Coronary artery (tissue), 2 donors: Measurements from ENCODE around the gene IL19.

Source experiments
- DNase-seq: peaks from one replicate; pipeline ENCODE4 v3.0.0-alpha.2; 2017; ENCODE audit warnings: low spot score
- H3K27ac ChIP-seq, 2 donors: fragments of 200-600 bp; sonication (generic); one replicate each; pipeline ENCODE4 v1.5.1; 2016 to 2019
- H3K4me3 ChIP-seq: fragments of 200-600 bp; sonication (generic); 2 replicates; pipeline ENCODE4 v1.5.1; 2016; ENCODE audit warnings: mild to moderate bottlenecking, moderate library complexity
- TF ChIP-seq, protein P1 (sequence below): fragments of 200-600 bp; sonication (generic); IDR thresholded peaks from one replicate; pipeline ENCODE4 v1.5.1; 2019; ENCODE audit warnings: antibody characterized with exemption

IL19 gene

DNA sequence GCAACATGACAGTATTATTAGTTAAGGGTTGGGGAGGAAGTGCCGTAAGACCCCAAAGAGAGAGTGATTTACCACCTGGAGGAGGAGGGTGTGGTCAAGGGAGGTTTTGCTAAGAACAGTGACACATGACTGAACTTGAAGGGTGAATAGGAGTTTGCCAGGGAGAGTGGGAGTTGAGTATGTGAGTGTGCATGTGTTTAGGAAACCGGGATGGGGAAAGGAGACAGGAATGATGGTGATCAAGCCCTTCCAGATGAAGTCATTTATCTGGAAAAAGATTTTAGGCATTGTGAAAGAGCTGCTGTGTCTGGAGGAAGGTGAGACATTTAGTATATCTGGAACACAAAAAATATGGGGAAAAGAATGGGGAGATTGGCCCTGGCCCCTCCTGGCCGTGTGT is 29.8 kb downstream of the IL19 start:
- TF ChIP-seq, protein P1, sequence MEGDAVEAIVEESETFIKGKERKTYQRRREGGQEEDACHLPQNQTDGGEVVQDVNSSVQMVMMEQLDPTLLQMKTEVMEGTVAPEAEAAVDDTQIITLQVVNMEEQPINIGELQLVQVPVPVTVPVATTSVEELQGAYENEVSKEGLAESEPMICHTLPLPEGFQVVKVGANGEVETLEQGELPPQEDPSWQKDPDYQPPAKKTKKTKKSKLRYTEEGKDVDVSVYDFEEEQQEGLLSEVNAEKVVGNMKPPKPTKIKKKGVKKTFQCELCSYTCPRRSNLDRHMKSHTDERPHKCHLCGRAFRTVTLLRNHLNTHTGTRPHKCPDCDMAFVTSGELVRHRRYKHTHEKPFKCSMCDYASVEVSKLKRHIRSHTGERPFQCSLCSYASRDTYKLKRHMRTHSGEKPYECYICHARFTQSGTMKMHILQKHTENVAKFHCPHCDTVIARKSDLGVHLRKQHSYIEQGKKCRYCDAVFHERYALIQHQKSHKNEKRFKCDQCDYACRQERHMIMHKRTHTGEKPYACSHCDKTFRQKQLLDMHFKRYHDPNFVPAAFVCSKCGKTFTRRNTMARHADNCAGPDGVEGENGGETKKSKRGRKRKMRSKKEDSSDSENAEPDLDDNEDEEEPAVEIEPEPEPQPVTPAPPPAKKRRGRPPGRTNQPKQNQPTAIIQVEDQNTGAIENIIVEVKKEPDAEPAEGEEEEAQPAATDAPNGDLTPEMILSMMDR = no peak
- no peak for DNase-seq
- Histone ChIP-seq H3K27ac (no peak overlapping the region), H3K4me3 (no peak overlapping the region)

DNA sequence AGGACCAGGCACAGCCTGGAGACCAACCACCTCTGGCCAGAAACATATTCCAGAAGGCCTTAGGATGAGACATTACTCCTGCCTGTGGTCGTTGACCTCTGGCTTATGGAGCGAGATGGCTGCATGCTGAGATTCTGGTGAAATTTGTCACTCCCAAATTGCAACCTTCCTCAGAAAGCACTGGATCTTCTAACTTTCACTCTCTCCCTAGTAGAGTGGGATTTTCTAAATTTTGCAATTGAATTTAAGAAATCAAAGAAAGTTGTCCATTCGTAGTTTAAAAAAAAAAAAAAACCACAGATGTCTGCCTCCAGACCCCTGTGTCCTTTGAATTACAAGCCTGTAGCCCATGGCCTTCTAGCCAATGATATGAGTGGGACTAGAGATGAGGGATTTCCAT is 30.3 kb downstream of the IL19 start:
- H3K27ac ChIP-seq = no peak overlapping the region

DNA sequence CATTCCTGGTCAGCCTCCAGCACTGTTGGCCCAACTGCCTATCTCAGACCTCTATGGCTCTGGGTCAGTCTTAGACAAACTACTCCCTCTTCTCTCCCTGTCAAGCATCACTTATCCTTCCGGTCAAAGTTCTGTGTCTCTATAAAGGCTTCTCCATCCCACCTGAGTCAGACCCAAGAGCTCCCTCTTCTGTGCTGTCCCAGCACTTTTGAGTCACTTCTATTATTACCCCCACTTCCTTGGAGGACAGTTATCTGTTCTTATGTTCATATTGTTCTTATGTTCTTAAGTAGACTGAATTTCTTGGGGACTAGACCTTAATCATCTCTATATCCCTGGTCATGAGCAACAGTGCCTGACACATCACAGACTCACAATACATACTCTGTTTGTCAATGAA is 30.9 kb downstream of the IL19 start:
- no peak overlapping the region for H3K4me3 ChIP-seq
- H3K27ac ChIP-seq = no peak overlapping the region
- no peak for DNase-seq
- TF ChIP-seq, protein P1 = no peak

More for the DNA sequence above, 30.3 kb downstream of the IL19 start:
- DNase-seq = no peak
- H3K4me3 ChIP-seq = no peak overlapping the region
- TF ChIP-seq, protein P1 = no peak

DNA sequence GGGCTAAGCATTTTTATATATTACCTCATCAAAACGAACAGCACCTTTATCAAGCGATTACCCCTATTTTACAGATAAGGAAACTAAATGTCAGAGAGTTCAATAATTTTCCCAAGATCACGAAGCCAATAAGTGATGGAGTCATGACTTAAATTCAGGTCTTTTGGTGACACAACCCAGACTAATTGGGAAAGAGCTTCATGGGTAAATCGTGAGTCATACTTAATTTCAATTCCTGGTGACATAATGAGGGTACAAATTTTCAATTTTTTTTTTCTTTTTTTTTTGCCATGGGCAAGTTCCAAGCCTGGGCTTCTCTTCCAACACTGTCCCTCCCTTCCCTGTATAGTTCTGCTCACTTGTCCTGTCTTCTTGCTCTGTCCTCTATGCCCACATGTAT is 31.8 kb downstream of the IL19 start:
- Histone ChIP-seq H3K4me3 (no peak overlapping the region), H3K27ac (no peak overlapping the region)
- TF ChIP-seq, protein P1 = no peak
- DNase-seq = no peak

DNA sequence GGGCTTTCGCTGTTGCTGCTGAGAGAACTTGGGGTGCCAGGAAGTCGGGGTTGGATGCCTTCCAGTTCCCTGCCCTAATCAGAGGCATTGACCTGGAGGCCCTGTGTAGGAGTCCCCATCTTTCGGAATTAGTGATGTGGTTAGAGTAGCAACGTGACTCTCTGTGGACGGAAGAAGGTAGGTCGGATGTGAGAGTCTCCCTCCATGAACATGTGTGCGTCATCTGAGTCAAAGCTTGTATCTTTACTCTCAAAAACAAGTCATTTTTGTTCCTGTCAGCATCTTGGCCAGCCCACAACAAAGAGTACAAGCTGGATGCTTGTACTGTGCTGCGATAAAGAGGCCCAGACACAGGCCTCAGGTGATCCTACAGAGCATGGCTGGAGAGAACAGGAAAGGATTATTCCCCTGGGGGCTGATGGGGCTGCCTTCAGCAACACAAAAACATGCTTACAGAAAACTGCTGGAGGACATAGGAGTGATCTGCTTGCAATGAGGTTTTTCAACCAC is 32.7 kb downstream of the IL19 start:
- H3K27ac ChIP-seq = no peak overlapping the region
- no peak for DNase-seq
- TF ChIP-seq, protein P1 = no peak
- H3K4me3 ChIP-seq = no peak overlapping the region

DNA sequence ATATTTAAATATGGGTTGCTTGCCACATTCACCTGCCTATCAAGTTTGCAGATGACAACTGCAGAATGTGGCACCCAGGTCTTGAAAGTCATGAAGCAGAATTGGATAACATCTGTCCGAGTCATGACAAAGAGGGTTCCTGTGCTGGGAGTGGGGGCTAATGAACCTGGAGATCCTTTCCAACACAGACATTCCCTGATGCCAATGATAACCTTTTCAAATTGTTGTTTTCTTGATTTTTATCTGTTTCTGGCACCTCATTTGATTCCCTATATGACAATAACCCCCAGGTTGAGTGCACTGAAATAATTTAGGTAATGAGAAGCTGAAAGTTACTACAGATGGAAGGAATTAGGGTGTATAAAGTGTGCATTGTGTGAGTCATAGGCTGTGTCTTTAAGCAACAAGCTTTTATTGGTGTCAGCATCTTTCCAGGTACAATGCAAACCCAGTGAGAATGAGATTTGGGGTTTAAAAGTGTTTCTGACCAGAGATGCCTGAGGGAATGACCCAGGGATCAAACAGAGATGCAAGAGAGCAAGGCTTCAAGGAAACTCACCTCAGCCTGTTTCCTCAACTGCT is 33.7 kb downstream of the IL19 start:
- no peak for DNase-seq
- Histone ChIP-seq H3K27ac (no peak overlapping the region), H3K4me3 (no peak overlapping the region)
- TF ChIP-seq, protein P1 = no peak

DNA sequence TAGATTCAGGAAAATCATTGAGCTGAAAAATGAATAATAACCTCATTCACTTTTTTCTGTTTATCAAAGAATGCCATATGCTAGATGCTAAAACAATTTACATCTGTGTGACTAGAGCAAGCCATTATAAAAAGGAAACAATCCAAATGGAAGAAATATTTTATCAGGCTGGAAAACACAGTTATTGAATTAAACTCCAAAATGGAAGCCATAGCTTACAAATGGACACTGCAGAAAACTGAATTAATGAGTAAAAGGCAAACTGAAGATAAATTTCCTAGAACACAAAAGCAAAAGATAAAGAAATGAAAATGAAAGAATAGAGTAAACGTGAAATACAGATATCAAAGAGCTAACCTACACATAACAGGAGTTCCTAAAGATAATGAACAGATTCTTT is 34.8 kb downstream of the IL19 start:
- TF ChIP-seq, protein P1 = no peak
- DNase-seq = no peak

More for the DNA sequence above, 34.8 kb downstream of the IL19 start:
- Histone ChIP-seq H3K4me3 (no peak overlapping the region), H3K27ac (no peak overlapping the region)
